Uterine smooth muscle cell (primary cell): ENCODE measurements around the gene KRTAP12-3. TPM values are rescaled to one million over a fixed set of nuclear protein-coding genes. Genes with fewer than 3 reads are reported as not detected.

Experiments
- total RNA-seq: library from RNA; depleted of rRNA; stranded (reverse); fragments of >200 nt; gene quantifications from 2 replicates; pipeline ENCODE4 v1.2.3, GENCODE V29; 2014

KRTAP12-3 gene, protein sequence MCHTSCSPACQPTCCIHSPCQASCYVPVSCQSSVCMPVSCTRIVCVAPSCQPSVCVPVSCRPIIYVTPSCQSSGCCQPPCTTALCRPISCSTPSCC
- total RNA-seq, result not detected in 2 replicates

GRCh38 chr21:44657635-44658540 lies at the start of gene KRTAP12-3:
Gene KRTAP12-3 (plus strand): TSS chr21:44657932. CDS start chr21:44657980, 48 bp downstream.

DNA sequence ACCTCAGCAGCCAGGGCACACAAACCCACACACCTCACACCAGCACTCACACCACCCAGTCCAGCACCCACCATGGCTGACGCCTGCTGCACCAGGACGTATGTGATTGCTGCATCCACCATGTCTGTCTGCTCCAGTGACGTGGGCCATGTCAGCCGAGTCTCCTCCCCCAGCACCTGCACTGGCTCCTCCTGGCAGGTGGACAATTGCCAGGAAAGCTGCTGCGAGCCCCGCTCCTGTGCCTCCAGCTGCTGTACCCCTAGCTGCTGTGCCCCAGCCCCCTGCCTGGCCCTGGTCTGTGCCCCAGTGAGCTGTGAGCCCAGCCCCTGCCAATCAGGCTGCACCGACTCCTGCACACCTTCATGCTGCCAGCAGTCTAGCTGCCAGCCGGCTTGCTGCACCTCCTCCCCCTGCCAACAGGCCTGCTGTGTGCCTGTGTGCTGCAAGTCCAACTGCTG lies 45.7 kb upstream of the KRTAP12-3 start, which contains the start of gene KRTAP10-8:
KRTAP10-8 (plus strand) TSS at position 51 of the 458 bp plus-strand sequence; CDS start at position 73, 22 bp downstream.

DNA sequence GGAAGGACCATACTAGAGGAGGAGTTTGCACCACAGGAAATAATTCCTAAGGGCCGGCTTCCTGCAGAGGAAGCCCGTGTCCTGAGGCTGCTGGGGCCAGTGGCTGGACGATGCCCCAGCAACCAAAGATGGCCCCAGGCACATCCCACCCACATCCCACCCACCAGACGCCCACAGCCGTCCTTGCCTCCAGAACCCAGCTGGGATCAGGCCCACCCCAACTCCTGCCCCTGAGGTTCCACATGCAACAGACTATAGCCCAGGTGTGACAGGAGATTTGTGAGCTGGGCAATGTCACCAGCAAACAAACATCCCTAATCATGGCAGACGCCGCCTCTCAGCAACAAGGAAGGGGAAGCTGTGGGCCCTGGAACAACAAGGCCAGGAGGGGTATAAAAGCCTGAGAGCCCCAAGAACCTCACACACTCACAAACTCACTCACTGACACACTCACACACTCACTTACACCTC lies 31.0 kb upstream of the KRTAP12-3 start, which contains the start of gene KRTAP10-9:
KRTAP10-9 (plus strand) TSS at position 421 of the 471 bp plus-strand sequence. CDS start 79 bp downstream, outside the sequence.

DNA sequence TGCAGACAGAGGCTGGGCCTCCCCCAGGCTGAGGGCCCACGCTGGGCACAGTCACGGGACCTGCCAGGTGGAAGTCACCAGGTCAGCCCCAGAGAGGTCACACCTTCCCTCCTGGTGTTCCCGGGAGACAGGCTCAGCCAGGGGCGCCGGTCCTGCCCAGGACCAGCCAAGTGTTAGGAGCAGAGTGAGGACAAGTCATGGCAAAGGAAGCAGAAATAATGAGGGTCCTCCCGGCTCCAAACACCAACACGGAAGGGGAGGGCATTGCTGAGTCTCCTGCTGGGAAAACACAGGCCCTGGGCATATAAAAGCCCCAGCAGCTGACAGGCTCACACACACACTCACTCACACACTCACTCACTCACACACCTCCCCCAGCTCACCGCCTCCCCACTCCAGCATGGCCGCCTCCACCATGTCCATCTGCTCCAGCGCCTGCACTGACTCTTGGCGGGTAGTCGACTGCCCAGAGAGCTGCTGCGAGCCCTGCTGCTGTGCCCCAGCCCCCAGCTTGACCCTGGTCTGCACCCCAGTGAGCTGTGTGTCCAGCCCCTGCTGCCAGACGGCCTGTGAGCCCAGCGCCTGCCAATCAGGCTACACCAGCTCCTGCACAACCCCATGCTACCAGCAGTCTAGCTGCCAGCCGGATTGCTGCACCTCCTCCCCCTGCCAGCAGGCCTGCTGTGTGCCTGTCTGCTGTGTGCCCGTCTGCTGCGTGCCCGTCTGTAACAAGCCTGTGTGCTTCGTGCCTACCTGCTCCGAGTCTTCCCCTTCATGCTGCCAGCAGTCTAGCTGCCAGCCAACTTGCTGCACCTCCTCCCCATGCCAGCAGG lies 20.5 kb upstream of the KRTAP12-3 start, which contains the start of gene KRTAP10-10:
KRTAP10-10 (plus strand) TSS at position 339 of the 833 bp plus-strand sequence; CDS start at position 401, 62 bp downstream.

DNA sequence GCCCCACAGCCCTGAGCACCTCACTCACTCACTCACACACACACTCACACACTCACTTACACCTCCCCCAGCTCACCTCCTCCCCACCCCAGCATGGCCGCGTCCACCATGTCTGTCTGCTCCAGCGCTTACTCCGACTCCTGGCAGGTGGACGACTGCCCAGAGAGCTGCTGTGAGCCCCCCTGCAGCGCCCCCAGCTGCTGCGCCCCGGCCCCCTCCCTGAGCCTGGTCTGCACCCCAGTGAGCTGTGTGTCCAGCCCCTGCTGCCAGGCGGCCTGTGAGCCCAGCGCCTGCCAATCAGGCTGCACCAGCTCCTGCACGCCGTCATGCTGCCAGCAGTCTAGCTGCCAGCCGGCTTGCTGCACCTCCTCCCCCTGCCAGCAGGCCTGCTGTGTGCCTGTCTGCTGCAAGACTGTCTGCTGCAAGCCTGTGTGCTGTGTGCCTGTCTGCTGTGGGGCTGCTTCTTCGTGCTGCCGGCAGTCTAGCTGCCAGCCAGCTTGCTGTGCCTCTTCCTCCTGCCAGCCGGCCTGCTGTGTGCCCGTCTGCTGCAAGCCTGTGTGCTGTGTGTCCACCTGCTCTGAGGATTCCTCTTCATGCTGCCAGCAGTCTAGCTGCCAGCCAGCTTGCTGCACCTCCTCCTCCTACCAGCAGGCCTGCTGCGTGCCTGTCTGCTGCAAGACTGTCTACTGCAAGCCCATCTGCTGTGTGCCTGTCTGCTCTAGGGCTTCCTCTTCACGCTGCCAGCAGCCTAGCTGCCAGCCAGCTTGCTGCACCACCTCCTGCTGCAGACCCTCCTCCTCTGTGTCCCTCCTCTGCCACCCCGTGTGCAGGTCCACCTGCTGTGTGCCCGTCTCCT lies 11.1 kb upstream of the KRTAP12-3 start, which contains the start of gene KRTAP10-11:
KRTAP10-11 (plus strand) TSS at position 49 of the 856 bp plus-strand sequence; CDS start at position 94, 45 bp downstream.

DNA sequence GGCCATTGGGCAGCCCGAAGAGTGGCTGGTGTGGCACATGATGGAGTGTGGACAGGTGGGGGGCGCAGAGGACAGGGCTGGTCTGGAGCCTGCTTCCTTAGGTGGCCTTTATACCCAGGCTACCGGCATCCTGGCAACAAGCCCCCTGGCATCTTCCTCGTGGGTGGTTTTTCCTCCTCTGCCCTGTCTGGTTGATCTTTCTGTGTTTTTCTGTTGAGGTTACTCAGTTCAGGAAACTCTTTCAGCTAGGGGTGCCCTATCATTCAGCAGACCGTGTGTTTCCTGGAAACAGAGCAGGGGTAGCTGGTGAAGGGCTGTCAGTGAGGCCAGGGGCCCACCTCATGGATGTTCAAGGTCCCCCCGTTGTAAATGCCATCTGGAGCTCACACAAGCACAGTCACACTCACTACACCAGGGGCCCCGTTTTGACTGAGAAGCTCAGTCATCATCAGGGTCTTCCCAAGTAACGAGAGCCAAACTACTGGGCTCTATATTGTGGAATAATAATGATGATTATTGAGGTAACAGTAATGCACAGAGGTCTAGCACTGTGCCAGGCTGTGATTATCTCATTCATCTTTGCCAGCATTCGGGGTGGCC lies 3.1 kb upstream of the KRTAP12-3 start, which contains the start of gene KRTAP12-4:
KRTAP12-4 (minus strand) TSS at position 84 of the 600 bp plus-strand sequence; CDS start at position 39, 45 bp downstream.

GRCh38 chr21:44666401-44667320 lies 8.9 kb downstream of the KRTAP12-3 start, which contains the start of gene KRTAP12-2:
Gene KRTAP12-2 (minus strand): TSS chr21:44666927. CDS start chr21:44666886, 41 bp downstream.

DNA sequence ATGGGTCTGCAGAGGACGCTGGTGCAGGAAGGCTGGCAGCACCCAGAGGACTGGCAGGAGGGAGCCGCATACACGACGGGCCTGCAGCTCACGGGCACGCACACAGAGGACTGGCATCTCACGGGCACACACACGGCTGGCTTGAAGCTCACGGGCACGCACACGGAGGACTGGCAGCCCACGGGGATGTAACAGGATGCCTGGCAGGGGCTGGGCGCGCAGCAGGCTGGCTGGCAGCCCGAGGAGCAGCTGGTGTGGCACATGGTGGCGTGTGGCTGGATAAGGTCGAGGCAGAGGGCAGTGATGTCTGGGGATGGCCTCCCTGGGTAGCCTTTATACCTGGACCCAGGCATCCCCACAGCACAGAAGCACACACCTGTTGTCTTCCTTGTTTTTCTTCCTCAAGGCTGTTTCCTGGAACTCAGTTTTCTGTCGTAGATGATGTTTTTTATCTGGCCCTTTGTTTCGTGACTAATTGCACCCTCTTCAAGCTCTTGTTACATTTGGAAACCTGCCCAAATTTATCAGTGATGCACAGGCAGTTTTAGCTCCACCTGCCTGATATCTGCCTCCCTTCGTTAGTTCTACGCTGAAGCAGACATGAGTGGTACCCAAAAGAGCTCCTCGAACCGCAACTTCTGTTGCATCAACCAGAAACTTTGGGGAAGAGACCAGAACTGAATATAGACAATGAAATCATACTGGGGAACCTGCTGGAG lies 24.3 kb downstream of the KRTAP12-3 start, which contains the start of gene KRTAP12-1:
KRTAP12-1 (minus strand) TSS at position 303 of the 719 bp plus-strand sequence; CDS start at position 263, 40 bp downstream.

GRCh38 chr21:44697172-44697810 lies 39.6 kb downstream of the KRTAP12-3 start, which contains the start of gene KRTAP10-12:
Gene KRTAP10-12 (plus strand): TSS chr21:44697172. CDS start chr21:44697202, 30 bp downstream.

Other genes with a start within 250 kb of the KRTAP12-3 start
- gene LRRC3, start 202.4 kb upstream of the KRTAP12-3 start, total RNA-seq, result 0.33 and 0.37 TPM in 2 replicates
- not detected in 2 replicates for gene KRTAP10-1, start 117.7 kb upstream of the KRTAP12-3 start, total RNA-seq
- not detected in 2 replicates for gene KRTAP10-2, start 106.4 kb upstream of the KRTAP12-3 start, total RNA-seq
- not detected in 2 replicates for gene KRTAP10-3, start 99.1 kb upstream of the KRTAP12-3 start, total RNA-seq
- not detected in 2 replicates for gene KRTAP10-4, start 84.2 kb upstream of the KRTAP12-3 start, total RNA-seq
- gene KRTAP10-5, start 77.3 kb upstream of the KRTAP12-3 start, total RNA-seq, result not detected in 2 replicates
- not detected in 2 replicates for gene KRTAP10-6, start 65.4 kb upstream of the KRTAP12-3 start, total RNA-seq
- not detected in 2 replicates for gene KRTAP10-7, start 57.3 kb upstream of the KRTAP12-3 start, total RNA-seq
- not detected in 2 replicates for gene KRTAP10-8, start 45.9 kb upstream of the KRTAP12-3 start, total RNA-seq
- gene KRTAP10-9, start 30.8 kb upstream of the KRTAP12-3 start, total RNA-seq, result not detected in 2 replicates
- not detected in 2 replicates for gene KRTAP10-10, start 20.6 kb upstream of the KRTAP12-3 start, total RNA-seq
- gene KRTAP10-11, start 11.5 kb upstream of the KRTAP12-3 start, total RNA-seq, result not detected in 2 replicates
- not detected in 2 replicates for gene KRTAP12-4, start 3.3 kb upstream of the KRTAP12-3 start, total RNA-seq
- gene KRTAP12-2, start 9.0 kb downstream of the KRTAP12-3 start, total RNA-seq, result not detected in 2 replicates
- not detected in 2 replicates for gene KRTAP12-1, start 24.2 kb downstream of the KRTAP12-3 start, total RNA-seq
- gene KRTAP10-12, start 39.2 kb downstream of the KRTAP12-3 start, total RNA-seq, result not detected in 2 replicates
- gene TSPEAR, start 53.6 kb downstream of the KRTAP12-3 start, total RNA-seq, result not detected in 2 replicates
- 56.4 and 66.0 TPM in 2 replicates for gene UBE2G2, start 143.9 kb downstream of the KRTAP12-3 start, total RNA-seq
- 71.0 and 119 TPM in 2 replicates for gene SUMO3, start 160.1 kb downstream of the KRTAP12-3 start, total RNA-seq
- 145 and 248 TPM in 2 replicates for gene PTTG1IP, start 215.8 kb downstream of the KRTAP12-3 start, total RNA-seq